GM19239 (cell line): ENCODE results near the gene CSNK1E.

Experiments used
- DNase-seq: peaks from one replicate; pipeline ENCODE4 v3.0.0; 2011; ENCODE audit warnings: low spot score; ENCODE audit not compliant: insufficient read length
- FAIRE-seq: peaks from 2 replicates; lab custom pipeline; 2011; peaks lifted over from hg19 to GRCh38; lab: Jason Lieb, UNC

CSNK1E gene

DNA sequence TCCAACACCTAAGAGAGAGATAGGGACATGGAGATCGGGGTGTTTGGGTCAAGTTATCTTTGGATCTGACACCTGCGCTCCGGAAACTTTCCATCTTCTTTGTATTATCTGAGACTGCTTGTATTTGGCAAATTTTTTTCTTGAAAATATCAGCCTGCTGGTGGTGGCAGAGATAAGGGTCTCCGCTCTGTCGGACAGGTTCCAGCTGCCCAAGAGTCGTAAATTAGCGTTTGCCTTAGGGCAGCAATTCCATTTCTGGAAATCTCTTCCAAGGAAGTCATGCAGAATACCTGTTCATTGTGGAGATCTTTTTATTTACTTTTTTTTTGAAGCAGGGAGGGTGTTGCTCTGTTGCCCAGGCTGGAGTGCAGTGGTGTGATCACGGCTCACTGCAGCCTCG is 19.5 kb upstream of the CSNK1E start:
- FAIRE-seq (no peak), DNase-seq (no peak)

DNA sequence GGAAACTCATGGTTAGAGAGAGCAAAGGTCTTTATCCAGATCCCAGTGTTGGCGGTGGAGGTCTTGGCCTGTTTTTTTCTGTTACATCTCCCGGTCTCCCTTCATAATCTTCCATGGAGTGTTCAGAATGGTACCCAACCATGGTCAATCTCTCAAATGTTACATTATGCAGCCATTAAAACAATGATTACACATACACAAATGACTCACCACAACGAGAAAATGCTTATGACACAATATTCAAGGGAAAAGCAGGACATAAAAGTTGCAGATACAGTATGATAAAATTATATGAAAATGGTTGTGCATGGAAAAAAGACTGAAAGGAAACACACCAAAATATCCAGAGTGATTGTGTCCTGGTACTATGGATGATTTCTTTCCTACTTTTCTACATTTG is 17.8 kb upstream of the CSNK1E start:
- no peak for FAIRE-seq
- DNase-seq: no peak

DNA sequence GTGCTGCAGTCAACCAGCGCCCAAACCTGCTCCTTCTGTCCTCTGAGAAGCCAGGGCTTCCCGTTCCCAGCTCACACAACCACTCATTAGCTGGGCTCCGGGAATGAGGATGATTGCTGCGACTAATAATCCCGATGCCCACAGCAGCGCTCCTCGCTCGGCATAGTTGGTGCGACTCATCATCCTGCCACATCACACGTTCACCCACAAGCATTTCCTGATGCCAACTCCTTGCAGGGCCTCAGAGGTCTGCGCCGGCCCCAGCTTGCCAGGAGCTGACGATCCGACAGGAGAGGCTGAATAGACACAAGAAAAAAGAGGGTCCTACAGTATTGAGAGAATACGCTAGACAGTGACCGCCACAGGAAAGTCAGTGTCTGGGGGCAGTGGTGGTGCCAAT is 10.6 kb upstream of the CSNK1E start:
- DNase-seq (no peak), FAIRE-seq (no peak)

DNA sequence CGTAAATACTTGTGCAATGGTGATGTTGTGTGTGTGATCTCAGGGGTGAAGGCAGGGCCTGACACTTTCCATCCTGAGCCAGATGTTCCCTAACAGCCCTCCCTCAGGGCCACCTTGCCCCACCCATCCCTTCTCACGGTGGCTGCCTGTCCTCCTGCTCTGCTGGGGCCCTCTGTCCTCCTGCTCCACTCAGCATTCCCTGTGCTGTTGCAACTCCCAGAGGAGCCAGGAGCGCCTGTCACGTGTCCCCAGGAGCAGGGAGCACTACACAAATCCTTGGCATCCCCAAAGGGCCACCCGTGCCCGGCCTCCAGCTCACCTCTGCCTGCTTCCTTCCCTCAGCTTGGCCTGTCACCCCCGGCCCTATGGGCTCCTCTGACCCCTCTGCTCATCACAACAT is 10.2 kb upstream of the CSNK1E start:
- DNase-seq (no peak), FAIRE-seq (no peak)

DNA sequence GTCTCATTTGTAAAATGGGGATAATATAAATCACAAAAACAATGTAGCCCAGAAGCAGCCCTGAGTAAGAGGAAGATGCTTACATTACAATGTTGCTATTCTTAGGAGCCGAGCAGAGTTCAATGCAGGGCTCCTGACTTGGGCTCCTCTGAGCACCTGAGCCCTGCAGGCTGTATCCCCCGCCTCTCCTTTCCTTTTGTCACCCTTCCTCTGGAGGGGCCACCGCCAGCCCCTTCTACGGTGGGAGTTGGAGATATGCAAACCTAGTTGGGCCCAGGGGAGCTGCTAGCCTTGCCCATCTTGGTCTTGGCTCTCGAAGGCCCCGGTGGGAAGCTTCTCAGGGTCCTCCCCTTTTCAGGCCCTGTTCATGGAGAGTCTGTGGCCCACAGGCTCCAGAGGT is 8.4 kb upstream of the CSNK1E start:
- DNase-seq (no peak), FAIRE-seq (no peak)

DNA sequence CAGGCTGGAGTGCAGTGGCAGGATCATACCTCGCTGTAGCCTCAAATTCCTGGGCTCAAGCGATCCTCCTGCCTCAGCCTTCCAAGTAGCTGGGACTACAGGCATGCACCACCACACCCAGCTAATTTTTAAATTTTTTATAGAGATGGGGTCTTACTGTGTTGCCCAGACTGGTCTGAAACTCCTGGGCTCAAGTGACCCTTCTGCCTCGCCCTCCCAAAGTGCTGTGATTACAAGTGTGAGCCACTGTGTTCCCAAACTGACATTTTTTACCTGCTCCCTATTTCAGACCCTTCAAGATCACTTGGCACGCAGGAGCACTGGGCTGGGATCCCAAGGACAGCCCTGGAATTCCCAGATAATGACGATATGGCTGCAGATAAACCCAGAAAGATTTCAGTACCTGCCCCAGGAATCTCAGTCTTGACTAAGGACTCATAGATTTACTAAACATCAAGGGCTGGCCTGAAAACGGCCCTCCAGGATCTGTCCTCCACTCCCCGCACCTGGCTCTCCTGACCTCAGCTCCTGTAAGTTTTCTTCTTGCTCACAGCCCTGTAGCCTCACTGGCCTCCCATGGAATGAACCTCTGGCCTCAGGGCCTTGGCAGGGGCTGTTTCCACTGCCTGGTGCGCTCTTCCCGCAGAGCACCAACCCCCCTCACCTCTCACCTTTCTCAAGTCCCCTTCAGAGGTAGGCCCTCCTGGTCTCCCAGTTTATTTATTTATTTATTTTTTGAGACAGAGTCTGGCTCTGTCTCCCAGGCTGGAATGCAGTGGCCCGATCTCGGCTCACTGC is 3.6 kb upstream of the CSNK1E start:
- FAIRE-seq: no peak

DNA sequence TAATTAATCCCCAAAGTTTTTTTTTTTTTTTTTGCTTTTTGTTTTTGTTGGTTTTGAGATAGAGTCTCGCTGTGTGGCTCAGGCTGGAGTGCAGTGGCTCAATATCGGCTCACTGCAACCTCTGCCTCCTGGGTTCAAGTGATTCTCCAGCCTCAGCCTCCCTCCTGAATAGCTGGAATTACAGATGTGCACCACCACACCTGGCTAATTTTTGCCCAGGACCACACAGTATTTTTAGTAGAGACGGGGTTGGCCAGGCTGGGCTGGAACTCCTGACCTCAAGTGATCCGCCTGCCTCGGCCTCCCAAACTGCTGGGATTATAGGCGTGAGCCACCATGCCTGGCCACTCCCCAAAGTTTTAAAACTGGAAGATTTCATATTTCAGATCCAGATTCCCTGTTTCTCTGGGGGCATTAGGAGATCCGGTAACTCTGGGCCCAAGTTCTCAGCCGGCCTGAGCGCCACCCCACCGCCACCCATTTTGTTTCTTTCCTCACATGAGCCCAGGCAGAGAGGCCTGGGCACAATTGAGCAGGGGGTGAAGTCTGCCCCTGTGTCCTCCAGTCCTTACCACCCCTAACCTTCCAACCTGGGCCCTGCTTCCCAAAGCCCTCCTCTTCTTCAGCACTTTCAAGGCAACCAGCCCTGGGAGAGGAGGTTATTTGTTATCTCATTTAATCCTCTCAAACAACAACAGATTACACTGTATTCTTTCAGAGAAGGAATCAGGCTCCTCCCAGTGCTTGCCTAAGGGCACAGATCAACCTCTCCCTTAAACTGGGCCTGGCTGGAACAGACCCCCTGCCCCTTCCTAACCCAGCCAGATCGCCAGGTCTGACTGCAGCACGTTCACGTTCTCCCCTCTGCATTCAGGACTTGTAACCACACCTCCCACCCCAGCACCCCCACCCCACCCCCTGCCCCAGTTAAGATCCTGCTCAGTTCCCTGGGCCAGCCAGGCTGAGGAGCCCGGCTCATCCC is 1.9 kb upstream of the CSNK1E start:
- no peak for FAIRE-seq

More for the DNA sequence above, 3.6 kb upstream of the CSNK1E start:
- DNase-seq: no peak

DNA sequence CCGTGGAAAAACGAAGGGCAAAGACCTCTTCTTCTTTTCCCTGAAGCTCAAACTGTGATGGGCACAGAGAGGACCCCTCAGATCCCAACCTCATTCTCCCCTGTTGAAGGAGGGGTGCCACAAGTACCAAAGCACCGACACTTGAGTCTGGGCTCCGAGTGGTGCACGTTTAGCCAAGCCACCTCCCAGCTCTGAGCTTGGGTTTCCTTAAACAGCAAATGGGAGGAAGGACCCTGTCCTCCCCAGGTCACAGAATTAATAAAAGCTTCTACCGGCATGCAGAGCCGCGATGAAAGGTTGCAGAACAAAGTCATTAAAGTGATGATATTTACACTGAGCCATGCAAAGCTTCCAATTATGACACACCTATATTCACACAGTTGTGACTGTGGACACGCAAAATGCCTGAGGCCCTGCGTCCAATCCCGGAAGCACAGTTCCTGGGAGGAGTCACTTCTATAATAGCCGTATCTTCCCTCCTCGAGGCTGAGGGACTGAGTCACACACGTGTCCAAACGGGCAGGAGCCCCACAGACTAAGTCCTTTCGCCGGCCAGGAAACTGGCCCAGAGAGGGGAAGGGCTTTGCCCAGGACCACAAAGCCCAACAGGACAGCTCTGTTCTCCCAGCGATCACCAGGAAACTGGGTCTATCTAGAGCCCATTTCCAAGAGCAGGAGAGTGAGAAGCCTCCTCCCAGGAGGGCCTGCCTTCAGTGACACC is 922 bp upstream of the CSNK1E start:
- FAIRE-seq (peak; percentile 23), DNase-seq (no peak)

More for the DNA sequence above, 1.9 kb upstream of the CSNK1E start:
- no peak for DNase-seq

DNA sequence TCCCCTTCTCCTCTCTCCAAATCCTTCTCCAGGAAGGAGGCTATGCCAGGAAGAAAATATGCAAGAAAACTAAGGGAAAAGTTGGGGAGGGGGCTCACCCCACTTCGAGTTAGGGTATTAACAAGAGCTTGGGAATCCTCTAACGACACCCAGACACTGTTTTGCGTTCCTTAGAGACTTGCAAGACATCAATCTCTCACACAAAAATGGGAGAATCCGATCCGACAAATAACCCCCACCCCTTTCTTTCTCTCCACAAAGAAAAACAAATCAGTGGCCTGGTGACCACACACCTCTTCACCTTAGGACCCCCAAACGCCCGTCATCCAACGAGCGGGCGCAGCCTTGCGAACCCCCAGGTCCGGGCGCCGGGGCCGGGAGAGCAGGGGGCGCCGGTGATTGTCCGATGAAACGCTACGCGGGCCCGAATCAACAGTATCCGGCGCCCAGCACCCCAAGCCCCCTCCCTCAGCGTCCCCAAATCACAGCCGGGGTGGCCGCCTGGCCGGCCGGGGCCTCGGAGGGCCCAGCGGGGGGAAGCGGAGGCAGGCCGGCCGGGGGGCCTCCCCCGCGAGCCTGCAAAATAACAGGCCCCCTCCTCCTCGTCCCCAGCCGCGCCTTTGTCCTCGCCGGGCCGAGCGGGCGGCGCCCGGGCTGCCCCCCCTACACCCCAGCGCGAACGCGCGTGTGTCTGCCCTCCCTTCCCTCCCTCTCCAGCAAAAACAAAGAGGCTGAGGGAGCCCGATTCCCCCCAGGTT is 690 bp downstream of the CSNK1E start:
- DNase-seq (peak; percentile 72), FAIRE-seq (no peak)

DNA sequence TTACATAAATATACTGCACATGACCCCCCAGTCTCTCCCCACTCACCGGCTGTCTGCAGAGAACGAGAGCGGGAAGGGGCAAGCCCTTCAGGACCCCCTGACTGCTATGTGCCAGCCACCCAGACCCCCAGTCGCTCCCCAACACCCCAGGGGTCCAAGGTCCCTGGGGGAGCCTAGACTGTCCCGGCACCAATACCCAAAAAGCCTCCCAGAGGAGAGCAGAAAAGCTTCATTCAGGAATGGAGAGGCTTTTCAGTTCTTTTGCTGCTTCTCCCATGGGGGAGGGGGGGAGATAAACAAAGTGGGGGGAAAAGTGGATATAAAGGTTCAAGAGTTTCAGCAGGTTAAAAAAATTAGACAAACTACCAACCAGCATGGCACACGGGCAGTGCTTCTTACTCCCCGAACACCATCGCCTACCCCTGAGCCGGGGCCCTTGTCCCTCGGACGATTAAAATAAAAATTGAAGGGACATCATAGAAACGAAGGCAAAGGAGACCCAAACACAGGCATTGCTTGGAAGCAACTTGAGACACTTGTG is 1.3 kb downstream of the CSNK1E start:
- peak; percentile 40 for FAIRE-seq
- no peak for DNase-seq

DNA sequence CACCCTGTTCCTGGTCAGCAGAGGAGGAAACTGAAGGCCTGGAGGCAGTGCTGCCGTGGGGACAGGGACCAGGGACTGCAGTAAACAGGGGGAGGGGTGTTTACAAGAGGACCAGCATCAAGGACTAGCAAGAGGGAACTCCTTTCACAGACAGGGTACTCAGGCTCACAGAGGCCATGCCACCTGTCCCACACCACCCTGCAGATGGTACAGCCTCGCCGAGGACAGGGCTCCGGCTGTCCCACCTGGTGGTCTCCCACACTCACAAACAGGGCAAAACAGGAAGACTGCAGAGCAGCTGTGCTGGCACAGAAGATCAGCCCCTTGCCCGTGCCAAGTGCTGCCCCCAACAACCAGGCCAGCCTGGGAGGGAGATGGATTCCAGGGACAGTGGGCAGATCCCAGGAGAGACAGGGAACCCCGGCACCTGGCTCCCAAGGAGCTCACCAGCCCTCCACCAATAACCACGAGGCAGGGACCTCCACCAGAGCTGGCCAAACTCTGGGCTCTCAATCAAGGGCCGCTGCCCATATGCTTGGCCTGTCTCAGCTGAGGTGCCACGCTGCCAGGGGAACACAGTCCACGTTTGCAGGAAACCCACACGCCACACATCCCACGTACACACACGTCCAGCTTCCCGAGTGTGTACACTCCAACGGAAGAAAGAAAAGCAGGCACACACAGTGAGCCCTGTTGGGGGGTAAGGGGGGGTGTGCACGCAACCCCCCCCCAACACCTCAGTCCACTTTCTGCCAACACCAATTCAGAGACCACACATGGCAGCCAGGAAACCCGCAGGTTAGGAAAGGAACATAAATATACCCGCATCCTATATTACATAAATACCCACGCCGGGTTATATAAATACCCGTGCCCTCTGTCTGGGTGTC is 2.1 kb downstream of the CSNK1E start:
- FAIRE-seq: no peak

DNA sequence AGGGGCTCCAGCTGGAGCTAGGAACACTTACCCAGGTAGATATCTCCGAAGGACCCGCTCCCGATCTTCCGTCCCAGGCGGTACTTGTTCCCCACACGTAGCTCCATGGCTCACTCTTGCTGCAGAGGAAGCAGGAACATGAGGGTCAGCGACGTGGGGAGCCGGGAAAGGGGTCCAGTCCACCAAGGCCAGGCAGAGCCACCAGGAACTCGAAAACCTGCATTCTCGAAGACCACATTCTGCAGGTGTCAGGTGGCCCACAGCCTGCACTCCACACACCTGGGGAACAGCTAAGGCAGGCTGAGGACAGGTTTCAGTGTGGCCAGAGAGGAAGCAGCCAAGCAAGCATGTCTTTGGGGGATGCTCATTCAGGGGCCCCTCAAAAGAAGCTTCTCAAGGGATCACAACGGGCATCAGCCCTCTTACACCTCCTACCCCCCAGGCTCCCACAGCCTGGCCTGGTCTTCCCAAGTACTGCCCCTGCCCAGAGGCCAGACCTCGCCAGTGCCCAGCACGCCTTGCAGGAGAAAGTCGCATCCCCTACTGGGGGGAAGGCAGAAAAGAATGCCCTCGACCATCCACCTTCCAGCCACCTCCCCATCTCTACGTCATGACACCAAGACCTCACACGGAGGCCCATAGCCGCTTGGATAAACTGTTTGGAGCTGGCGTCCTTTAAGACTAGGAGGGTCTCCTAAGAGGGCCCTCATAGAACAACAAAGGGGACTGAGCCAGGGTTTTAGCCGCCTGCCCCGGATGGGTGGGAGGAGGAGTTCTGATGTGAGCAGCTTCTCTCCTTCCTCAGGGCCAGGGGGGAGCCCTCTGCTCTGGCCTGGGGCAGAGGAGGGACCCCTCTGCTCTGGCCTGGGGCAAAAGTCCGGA is 2.9 kb downstream of the CSNK1E start:
- FAIRE-seq (no peak), DNase-seq (no peak)

More for the DNA sequence above, 2.1 kb downstream of the CSNK1E start:
- DNase-seq: no peak

DNA sequence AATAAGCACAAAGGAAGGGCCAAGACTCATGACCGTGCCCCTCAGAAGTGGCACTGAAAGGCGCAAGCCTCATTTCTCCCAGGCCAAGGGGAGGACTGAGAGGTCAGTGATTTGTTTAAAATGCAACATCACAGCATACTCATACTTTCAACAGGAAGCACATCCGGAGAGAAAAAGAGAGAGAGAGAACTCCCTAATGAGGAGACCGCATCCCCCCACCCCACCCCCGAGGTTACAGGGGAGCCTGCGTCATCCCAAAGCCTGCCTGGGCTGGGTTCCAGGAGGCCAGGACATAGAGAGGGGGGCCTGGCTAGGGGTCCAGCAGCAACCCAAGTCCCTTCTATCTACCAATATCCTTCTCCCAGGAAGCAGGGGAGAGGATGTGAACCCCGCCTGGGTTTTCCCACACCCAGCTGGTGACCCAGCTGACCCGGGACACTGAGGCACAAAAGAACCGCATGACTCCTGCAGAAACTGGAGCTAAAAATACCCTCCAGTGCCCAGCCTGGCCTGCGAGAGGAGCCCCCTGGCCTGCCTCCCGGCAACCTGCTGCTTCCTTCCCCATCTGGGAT is 3.8 kb downstream of the CSNK1E start:
- DNase-seq (no peak), FAIRE-seq (peak; percentile 68)

DNA sequence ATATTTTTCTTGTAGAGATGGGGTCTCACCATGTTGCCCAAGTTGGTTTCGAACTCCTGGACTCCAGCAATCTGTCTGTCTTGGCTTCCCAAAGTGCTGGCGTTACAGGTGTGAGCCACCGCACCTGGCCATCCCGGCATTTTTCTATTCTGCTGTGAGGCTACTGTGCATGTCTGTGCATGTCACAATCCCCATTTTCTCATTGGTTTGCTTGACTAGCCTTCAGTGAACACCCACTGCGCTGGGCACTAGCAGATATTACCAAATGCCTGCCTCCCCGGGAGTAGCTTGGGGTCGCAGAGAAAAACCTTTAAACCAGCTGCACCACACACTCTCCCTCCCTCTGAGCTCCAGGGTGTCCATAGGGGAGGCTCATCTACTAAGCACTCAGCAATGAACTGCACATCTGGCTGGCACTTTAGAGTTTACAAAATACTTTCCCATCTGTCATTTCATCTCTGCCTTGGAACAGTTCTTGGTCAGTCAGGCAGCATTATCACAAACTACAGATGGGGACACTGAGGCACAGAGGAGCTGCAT is 4.9 kb downstream of the CSNK1E start:
- DNase-seq: no peak
- no peak for FAIRE-seq

DNA sequence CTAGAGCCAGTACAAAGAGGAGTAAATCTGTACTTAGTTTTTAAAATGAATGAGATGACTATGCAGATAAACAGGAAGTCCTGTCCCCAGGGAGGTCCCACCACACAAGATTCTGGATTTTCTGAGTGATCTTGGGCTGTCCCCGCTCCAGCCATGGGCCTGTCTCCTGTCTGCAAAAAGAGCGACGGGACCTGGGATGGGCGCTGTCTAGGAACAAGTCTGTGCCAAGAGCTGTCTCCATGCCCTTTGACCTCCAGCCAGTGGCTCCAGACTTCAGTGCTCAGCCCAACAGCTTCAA is 6.0 kb downstream of the CSNK1E start:
- FAIRE-seq: no peak

DNA sequence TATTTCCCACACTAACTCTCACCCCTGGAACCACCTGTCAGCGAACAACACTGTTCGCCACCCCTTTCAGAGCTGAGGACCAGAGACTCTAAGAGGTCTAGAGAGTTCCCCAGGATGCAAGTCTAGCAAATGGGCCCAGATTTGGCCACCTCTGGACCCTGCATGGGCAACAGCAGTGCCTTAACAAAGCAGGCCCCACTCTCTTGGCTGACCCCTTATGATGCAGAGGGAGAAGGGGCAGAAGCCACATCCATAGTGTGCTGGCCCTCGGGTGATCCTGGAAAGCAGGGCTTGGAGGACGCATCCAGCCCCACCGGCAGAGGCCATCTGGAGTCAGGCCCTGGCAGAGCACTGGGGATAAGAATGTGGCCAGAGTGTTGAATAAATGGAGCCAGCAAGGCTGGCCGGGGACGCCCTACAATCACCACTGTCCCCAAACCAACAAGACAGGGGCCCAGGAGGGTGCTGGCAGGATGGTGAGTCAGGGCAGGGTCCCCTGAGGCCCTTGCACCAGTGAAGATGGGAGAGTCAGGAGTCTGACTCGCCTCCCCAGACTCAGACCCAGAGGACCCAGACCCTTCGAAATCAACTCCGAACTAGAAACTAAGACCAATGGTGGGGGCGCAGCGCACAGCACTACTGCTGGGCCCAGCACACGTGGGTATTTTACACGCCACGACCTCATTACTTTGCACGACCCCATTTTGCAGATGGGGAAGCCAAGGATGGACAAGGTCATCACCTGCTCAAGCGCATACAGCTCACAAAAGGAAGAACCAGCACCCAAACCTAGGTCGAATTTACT is 6.5 kb downstream of the CSNK1E start:
- DNase-seq (no peak), FAIRE-seq (no peak)

More for the DNA sequence above, 6.0 kb downstream of the CSNK1E start:
- no peak for DNase-seq
